NCI-H1105 treated with DMSO at 0.1 percent for 48 hours (cell line): ENCODE data around the gene DGLUCY.
A peak's percentile ranks its signal among the peaks of the same experiment; 100 is the strongest.
"Not testable (repeated sequence)": the region's sequence is repeated elsewhere in the genome, so short reads cannot be mapped to it uniquely, and the experiment has no call there.

Experiments
- DNase-seq: peaks from one replicate; lab custom pipeline; 2025; lab: John Stamatoyannopoulos, UW

The DGLUCY gene

GRCh38 chr14:91138511-91139359, 24.9 kb downstream of the DGLUCY start:
- no peak for DNase-seq

- no peak for DNase-seq
Observed at GRCh38 chr14:91139776-91140175, 25.9 kb downstream of the DGLUCY start.

- peak; percentile 34 for DNase-seq
Observed at GRCh38 chr14:91140672-91141071, 26.8 kb downstream of the DGLUCY start.

- no peak for DNase-seq
Observed at GRCh38 chr14:91142214-91142668, 28.4 kb downstream of the DGLUCY start.

- no peak for DNase-seq
Observed at GRCh38 chr14:91143862-91144261, 30.0 kb downstream of the DGLUCY start.

- DNase-seq, result no peak
Observed at GRCh38 chr14:91144425-91145145, 30.7 kb downstream of the DGLUCY start.

GRCh38 chr14:91145391-91146160, 31.7 kb downstream of the DGLUCY start:
- no peak for DNase-seq

GRCh38 chr14:91146661-91147060, 32.8 kb downstream of the DGLUCY start:
- DNase-seq, result no peak

- no peak for DNase-seq
Observed at GRCh38 chr14:91149462-91149861, 35.6 kb downstream of the DGLUCY start.

- DNase-seq, result no peak
Observed at GRCh38 chr14:91152499-91152898, 38.6 kb downstream of the DGLUCY start.

GRCh38 chr14:91153360-91153759, 39.5 kb downstream of the DGLUCY start:
- DNase-seq, result no peak

- DNase-seq, result peak; percentile 96
Observed at GRCh38 chr14:91154851-91155625, 41.2 kb downstream of the DGLUCY start.

- DNase-seq, result no peak
Observed at GRCh38 chr14:91155626-91156089, 41.8 kb downstream of the DGLUCY start.

GRCh38 chr14:91156142-91156666, 42.3 kb downstream of the DGLUCY start:
- not testable (repeated sequence) for DNase-seq

GRCh38 chr14:91156877-91157276, 43.0 kb downstream of the DGLUCY start:
- not testable (repeated sequence) for DNase-seq

- peak; percentile 61 for DNase-seq
Observed at GRCh38 chr14:91158091-91158790, 44.4 kb downstream of the DGLUCY start.

GRCh38 chr14:91159182-91159581, 45.3 kb downstream of the DGLUCY start:
- DNase-seq, result no peak

GRCh38 chr14:91159906-91160305, 46.0 kb downstream of the DGLUCY start:
- DNase-seq, result no peak

GRCh38 chr14:91163316-91163715, 49.4 kb downstream of the DGLUCY start:
- DNase-seq, result no peak

- DNase-seq, result no peak
Observed at GRCh38 chr14:91164676-91165075, 50.8 kb downstream of the DGLUCY start.

- no peak for DNase-seq
Observed at GRCh38 chr14:91167380-91167770, 53.5 kb downstream of the DGLUCY start.
